GM19238 (cell line): Measurements from ENCODE around the gene FANCG.
A peak's percentile ranks its signal among the peaks of the same experiment; 100 is the strongest.

ENCODE experiments used
- DNase-seq: peaks from one replicate; pipeline ENCODE4 v3.0.0; 2011; ENCODE audit warnings: low spot score; ENCODE audit not compliant: insufficient read length

Gene FANCG

GRCh38 chr9:35060548-35061207 lies 19.1 kb downstream of the FANCG start:
- DNase-seq, result no peak

- no peak for DNase-seq
Observed at GRCh38 chr9:35059438-35059837, 20.3 kb downstream of the FANCG start.

- DNase-seq, result no peak
Observed at GRCh38 chr9:35057271-35057620, 22.5 kb downstream of the FANCG start.

- no peak for DNase-seq
Observed at GRCh38 chr9:35056571-35057270, 23.0 kb downstream of the FANCG start.

GRCh38 chr9:35054871-35055644 lies 24.7 kb downstream of the FANCG start:
- DNase-seq, result no peak

GRCh38 chr9:35054185-35054835 lies 25.4 kb downstream of the FANCG start:
- no peak for DNase-seq

GRCh38 chr9:35051069-35051967 lies 28.4 kb downstream of the FANCG start:
- DNase-seq, result peak; percentile 39

GRCh38 chr9:35048511-35048910 lies 31.2 kb downstream of the FANCG start:
- DNase-seq, result no peak

GRCh38 chr9:35044071-35044470 lies 35.7 kb downstream of the FANCG start:
- DNase-seq, result no peak

- no peak for DNase-seq
Observed at GRCh38 chr9:35042891-35043545, 36.7 kb downstream of the FANCG start.

GRCh38 chr9:35042081-35042604 lies 37.6 kb downstream of the FANCG start:
- no peak for DNase-seq

GRCh38 chr9:35035851-35036701 lies 43.7 kb downstream of the FANCG start:
- DNase-seq, result peak; percentile 29

- no peak for DNase-seq
Observed at GRCh38 chr9:35033101-35033500, 46.6 kb downstream of the FANCG start.

- no peak for DNase-seq
Observed at GRCh38 chr9:35029852-35030251, 49.9 kb downstream of the FANCG start.

- no peak for DNase-seq
Observed at GRCh38 chr9:35029241-35029640, 50.5 kb downstream of the FANCG start.

GRCh38 chr9:35028341-35028740 lies 51.4 kb downstream of the FANCG start:
- no peak for DNase-seq

GRCh38 chr9:35027860-35028259 lies 51.9 kb downstream of the FANCG start:
- DNase-seq, result no peak

GRCh38 chr9:35027374-35027773 lies 52.4 kb downstream of the FANCG start:
- DNase-seq, result no peak

GRCh38 chr9:35026671-35027070 lies 53.1 kb downstream of the FANCG start:
- DNase-seq, result no peak
